Pancreas (tissue), 10 donors: ENCODE measurements around the gene CACNA1E. TPM values are rescaled to one million over a fixed set of nuclear protein-coding genes. Genes with fewer than 3 reads are reported as not detected.

Source experiments
- ATAC-seq, 4 donors: fragments of 200-7000 bp; cut with Tn5 transposase; one replicate each; pipeline versions ENCODE4 v1.8.0 to v1.9.1; 2020; ENCODE audit warnings: mild to moderate bottlenecking in 4 of 4, moderate library complexity in 4 of 4
- DNase-seq, 6 donors: peaks; one replicate each; pipeline ENCODE4 v3.0.0-alpha.2; 2020
- FAIRE-seq: peaks from 2 replicates; lab custom pipeline; 2012; peaks lifted over from hg19 to GRCh38; lab: Jason Lieb, UNC
- H3K27ac ChIP-seq, 4 donors: fragments of 200-600 bp; sonication (generic); 1 replicate in 3 of 4; 2 replicates in 1 of 4; pipeline versions ENCODE4 v1.5.0 to v1.8.0; 2020
- H3K27me3 ChIP-seq, 4 donors: fragments of 200-600 bp; one replicate each; pipeline ENCODE4 v1.8.0; 2021
- H3K36me3 ChIP-seq, 3 donors: fragments of 200-600 bp; sonication (generic) in 1 of 3; one replicate each; pipeline versions ENCODE4 v1.5.0 to v1.8.0; 2020 to 2021
- H3K4me1 ChIP-seq, 3 donors: fragments of 200-600 bp; one replicate each; pipeline ENCODE4 v1.8.0; 2021
- H3K4me3 ChIP-seq, 4 donors: fragments of 200-600 bp; sonication (generic) in 2 of 4; one replicate each; pipeline versions ENCODE4 v1.5.0 to v1.8.0; 2020 to 2021
- H3K9me3 ChIP-seq, 4 donors: fragments of 200-600 bp; one replicate each; pipeline ENCODE4 v1.8.0; 2021
- WGBS, 2 donors: extraction: QIAGEN DNeasy Blood & Tissue Kit; methylation state at CpG; one replicate each; pipeline ENCODE4 v1.1.7; 2013; 5-methylcytosine and 5-hydroxymethylcytosine counted together
- intact Hi-C, 3 donors: fragments of 100-400 bp; cut with DNase I; formaldehyde crosslinking; loops; one replicate each; pipeline versions ENCODE4 v1.11.1 to v1.14.2; 2022
- polyA plus RNA-seq, 2 donors: library from polyadenylated mRNA; stranded (reverse); fragments of 200-250 nt; gene quantifications; one replicate each; pipeline ENCODE4 v1.2.3, GENCODE V29; 2013
- total RNA-seq, 6 donors: library from RNA; stranded (reverse); fragmentation: NEBNext Ultra II Directional in 4 of 6; extraction: Animal tissue kit (Norgen Biotek cat#: 25700) in 4 of 6; gene quantifications; one replicate each; pipeline versions ENCODE4 v1.2.1 to v1.2.4, GENCODE V29; 2021 to 2023
- TF ChIP-seq, protein P1 (sequence below), 4 donors: fragments of 200-600 bp; sonication (generic) in 3 of 4; IDR thresholded peaks; one replicate each; pipeline versions ENCODE4 v1.5.0 to v1.8.0; 2021; ENCODE audit warnings: antibody characterized with exemption in 4 of 4
- donor health status: healthy with polysubstance abuse.
- donor health status: DM: no; HTN: no; CAD: no; lungs with moderate emphysema.
- donor health status: DM: no; HTN: no; CAD: no.
- donor health status: control.
- donor health status: control.
- donor health status: Bipolar disorder and iron deficiency.
- donor health status: DM: yes; HTN: yes; CAD: no.
- donor health status: DM: no; HTN: no; CAD: no.
- donor health status: DM: no; HTN: no; CAD: no.
- donor health status: DM: yes; HTN: yes; CAD: no.

Gene CACNA1E
- total and polyA plus RNA-seq, 8 donors = 0.02 to 0.12 (median 0.07) TPM; not detected in 2

DNA sequence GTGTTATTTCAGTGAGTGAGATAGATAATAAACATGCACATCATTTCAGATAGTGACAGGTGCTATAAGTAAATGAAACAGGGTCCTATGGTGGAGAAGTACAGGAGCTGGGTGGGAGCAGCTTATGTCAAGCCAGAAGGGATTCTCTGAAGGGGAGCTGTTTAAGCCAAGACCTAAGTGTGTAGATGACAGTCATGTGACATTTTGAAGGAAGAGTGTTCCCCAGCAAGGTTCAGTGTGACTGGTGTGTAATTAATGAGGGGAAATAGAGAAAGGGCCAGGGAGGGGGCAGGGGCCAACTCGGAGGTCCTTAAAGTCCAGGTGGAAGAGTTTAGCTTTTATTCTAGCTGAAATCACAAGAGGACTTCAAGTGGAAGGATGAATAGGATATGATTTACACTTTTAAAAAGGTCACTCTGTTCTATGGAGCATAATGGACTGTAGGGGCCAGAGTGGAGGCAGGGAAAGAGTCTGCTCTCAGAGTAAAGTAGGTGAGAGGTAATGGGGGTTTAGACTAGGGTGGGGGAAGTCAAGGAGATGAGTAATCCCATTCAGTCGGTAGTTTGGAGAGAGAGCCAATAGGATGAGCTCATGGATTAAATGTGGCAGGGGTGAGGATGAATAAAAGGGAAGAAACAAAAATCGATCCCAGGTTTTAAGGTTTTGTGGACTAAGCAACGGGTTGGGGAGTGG is 243.1 kb downstream of the CACNA1E start:
- FAIRE-seq (no peak), DNase-seq (no peak), ATAC-seq (no peak)
- Histone ChIP-seq H3K36me3 (no peaks in the 10 kb centered on the region), H3K4me1 (no peaks in the 10 kb centered on the region), H3K4me3 (no peak overlapping the region), H3K27me3 (no peaks in the 10 kb centered on the region), H3K9me3 (no peaks in the 10 kb centered on the region), H3K27ac (no peak overlapping the region)
- TF ChIP-seq, protein P1, sequence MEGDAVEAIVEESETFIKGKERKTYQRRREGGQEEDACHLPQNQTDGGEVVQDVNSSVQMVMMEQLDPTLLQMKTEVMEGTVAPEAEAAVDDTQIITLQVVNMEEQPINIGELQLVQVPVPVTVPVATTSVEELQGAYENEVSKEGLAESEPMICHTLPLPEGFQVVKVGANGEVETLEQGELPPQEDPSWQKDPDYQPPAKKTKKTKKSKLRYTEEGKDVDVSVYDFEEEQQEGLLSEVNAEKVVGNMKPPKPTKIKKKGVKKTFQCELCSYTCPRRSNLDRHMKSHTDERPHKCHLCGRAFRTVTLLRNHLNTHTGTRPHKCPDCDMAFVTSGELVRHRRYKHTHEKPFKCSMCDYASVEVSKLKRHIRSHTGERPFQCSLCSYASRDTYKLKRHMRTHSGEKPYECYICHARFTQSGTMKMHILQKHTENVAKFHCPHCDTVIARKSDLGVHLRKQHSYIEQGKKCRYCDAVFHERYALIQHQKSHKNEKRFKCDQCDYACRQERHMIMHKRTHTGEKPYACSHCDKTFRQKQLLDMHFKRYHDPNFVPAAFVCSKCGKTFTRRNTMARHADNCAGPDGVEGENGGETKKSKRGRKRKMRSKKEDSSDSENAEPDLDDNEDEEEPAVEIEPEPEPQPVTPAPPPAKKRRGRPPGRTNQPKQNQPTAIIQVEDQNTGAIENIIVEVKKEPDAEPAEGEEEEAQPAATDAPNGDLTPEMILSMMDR (IDR thresholded peaks at IDR 0.05) = no peak
- intact Hi-C loops = no loop called here
- WGBS, 2 donors = 33 to 34% methylated on average over 4 of the region's 4 CpGs

DNA sequence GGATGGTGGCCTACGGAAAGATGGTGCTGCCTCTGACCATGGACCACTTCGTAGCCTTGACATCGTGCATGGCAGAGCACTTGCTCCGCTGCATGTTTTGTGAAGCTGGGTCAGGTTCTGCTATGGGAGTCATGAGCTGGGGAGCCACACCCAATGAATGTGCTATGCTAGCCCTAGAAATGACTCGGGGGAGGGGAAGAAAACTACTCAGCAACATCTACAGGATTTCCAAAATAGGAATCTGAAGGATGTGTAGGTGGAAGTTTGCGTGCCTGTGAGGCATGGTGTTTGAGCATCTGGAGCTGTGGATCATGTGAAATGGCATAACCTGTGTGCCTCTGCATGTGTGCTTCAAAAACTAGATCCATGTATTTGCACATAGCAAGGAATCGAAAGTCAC is 247.3 kb downstream of the CACNA1E start:
- Histone ChIP-seq H3K4me3 (no peak overlapping the region), H3K9me3 (no peaks in the 10 kb centered on the region), H3K36me3 (no peaks in the 10 kb centered on the region), H3K4me1 (no peaks in the 10 kb centered on the region), H3K27me3 (no peaks in the 10 kb centered on the region), H3K27ac (no peak overlapping the region)
- WGBS, 2 donors = 79 to 83% methylated on average over 7 of the region's 7 CpGs
- DNase-seq (no peak), ATAC-seq (no peak), FAIRE-seq (no peak)
- intact Hi-C loops = no loop called here
- TF ChIP-seq, protein P1 (IDR thresholded peaks at IDR 0.05) = no peak

DNA sequence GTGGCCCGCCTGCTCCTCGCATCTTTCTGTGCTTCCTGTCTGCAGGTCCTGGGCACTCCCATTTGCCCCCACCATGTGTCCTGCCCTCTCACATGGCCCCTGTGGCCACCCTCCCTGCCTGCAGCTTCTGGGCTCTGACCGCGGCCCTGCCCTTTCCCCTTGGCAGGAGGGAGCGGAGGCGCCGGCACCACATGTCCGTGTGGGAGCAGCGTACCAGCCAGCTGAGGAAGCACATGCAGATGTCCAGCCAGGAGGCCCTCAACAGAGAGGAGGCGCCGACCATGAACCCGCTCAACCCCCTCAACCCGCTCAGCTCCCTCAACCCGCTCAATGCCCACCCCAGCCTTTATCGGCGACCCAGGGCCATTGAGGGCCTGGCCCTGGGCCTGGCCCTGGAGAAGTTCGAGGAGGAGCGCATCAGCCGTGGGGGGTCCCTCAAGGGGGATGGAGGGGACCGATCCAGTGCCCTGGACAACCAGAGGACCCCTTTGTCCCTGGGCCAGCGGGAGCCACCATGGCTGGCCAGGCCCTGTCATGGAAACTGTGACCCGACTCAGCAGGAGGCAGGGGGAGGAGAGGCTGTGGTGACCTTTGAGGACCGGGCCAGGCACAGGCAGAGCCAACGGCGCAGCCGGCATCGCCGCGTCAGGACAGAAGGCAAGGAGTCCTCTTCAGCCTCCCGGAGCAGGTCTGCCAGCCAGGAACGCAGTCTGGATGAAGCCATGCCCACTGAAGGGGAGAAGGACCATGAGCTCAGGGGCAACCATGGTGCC is 249.1 kb downstream of the CACNA1E start:
- Histone ChIP-seq H3K36me3 (no peaks in the 10 kb centered on the region), H3K4me1 (no peaks in the 10 kb centered on the region), H3K9me3 (no peaks in the 10 kb centered on the region), H3K4me3 (no peak overlapping the region), H3K27me3 (no peaks in the 10 kb centered on the region), H3K27ac (no peak overlapping the region)
- WGBS, 2 donors = 86 to 91% methylated on average over 27 to 31 of the region's 31 CpGs
- TF ChIP-seq, protein P1 (IDR thresholded peaks at IDR 0.05) = no peak
- intact Hi-C loops = no loop called here
- DNase-seq (no peak), ATAC-seq (no peak), FAIRE-seq (no peak)

DNA sequence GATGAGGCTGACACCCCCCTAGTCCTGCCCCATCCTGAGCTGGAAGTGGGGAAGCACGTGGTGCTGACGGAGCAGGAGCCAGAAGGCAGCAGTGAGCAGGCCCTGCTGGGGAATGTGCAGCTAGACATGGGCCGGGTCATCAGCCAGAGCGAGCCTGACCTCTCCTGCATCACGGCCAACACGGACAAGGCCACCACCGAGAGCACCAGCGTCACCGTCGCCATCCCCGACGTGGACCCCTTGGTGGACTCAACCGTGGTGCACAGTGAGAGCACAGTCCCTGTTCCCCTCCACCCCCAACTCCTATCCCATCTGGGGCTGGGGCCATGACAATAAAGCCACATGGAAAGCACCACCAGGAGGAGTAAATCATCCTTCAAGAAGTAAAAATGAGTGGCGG is 250.2 kb downstream of the CACNA1E start:
- Histone ChIP-seq H3K27me3 (no peaks in the 10 kb centered on the region), H3K36me3 (no peaks in the 10 kb centered on the region), H3K4me3 (no peak overlapping the region), H3K27ac (no peak overlapping the region), H3K4me1 (no peaks in the 10 kb centered on the region), H3K9me3 (no peaks in the 10 kb centered on the region)
- no peak for FAIRE-seq
- 77 to 84% methylated on average over 14 of the region's 14 CpGs for WGBS, 2 donors
- TF ChIP-seq, protein P1 (IDR thresholded peaks at IDR 0.05) = no peak
- DNase-seq = no peak
- ATAC-seq = no peak
- intact Hi-C loops = no loop called here

DNA sequence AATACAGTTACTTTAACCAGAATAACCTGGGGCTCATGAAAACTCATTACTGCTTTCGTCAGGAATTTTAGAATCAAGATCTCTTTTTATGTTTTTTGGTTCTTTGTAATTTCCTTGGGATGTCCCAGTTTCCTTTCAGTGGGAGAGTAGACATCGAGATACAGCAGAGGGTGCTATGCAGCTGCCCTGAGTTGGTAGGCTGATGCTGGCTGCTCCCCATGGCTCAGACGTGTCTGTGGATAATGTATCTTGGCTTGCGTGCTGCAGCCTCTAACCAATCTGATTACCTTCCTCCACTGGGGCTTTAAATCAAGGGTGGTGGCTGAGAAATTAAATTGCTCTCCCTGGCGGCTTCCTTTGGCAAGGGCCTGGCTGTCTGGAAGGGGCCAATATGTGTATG is 253.7 kb downstream of the CACNA1E start:
- FAIRE-seq = no peak
- Histone ChIP-seq H3K9me3 (no peaks in the 10 kb centered on the region), H3K4me3 (no peak overlapping the region), H3K27me3 (no peaks in the 10 kb centered on the region), H3K4me1 (no peaks in the 10 kb centered on the region), H3K36me3 (no peaks in the 10 kb centered on the region), H3K27ac (no peak overlapping the region)
- TF ChIP-seq, protein P1 (IDR thresholded peaks at IDR 0.05) = no peak
- intact Hi-C loops = no loop called here
- no peak for DNase-seq
- WGBS, 2 donors = 38 to 39% methylated on average over 5 of the region's 5 CpGs
- ATAC-seq = no peak
